Measurements from ENCODE around the gene VPS33A.
"Not testable (repeated sequence)": the region's sequence is repeated elsewhere in the genome, so short reads cannot be mapped to it uniquely, and the experiment has no call there.

The VPS33A gene

DNA sequence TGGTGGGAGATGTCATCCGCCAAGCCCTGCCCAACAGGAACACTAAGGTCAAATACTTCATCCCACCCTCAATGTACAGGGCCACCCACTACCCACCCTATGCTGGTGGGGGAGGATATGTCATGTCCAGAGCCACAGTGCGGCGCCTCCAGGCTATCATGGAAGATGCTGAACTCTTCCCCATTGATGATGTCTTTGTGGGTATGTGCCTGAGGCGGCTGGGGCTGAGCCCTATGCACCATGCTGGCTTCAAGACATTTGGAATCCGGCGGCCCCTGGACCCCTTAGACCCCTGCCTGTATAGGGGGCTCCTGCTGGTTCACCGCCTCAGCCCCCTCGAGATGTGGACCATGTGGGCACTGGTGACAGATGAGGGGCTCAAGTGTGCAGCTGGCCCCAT, 59.3 kb downstream of the VPS33A start:
- in situ Hi-C loops (cut with HindIII; ENCODE audit: low pct_unique_long_range_greater_than_20kb, low sequenced_read_pairs): no loop called here
- no peak for DNase-seq (ENCODE audit: low read depth in 1 of 2, low spot score in 1 of 2)
- TF ChIP-seq JUND (IDR thresholded peaks at IDR 0.05; ENCODE audit: low read depth): no peak

DNA sequence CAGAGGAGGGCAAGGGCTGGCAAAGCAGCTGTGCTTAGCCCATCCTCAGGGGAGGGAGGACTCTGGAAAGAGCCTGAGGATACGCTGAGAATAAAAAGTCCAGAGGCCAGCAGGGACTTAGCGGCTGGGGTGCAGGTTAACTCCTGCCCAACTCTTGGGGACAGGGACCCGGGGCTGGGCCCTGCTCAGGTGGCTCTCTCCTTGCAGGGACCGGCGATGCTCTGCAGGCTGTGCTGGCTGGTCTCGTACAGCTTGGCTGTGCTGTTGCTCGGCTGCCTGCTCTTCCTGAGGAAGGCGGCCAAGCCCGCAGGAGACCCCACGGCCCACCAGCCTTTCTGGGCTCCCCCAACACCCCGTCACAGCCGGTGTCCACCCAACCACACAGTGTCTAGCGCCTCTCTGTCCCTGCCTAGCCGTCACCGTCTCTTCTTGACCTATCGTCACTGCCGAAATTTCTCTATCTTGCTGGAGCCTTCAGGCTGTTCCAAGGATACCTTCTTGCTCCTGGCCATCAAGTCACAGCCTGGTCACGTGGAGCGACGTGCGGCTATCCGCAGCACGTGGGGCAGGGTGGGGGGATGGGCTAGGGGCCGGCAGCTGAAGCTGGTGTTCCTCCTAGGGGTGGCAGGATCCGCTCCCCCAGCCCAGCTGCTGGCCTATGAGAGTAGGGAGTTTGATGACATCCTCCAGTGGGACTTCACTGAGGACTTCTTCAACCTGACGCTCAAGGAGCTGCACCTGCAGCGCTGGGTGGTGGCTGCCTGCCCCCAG, 60.0 kb downstream of the VPS33A start:
- no peak for TF ChIP-seq JUND (IDR thresholded peaks at IDR 0.05; ENCODE audit: low read depth)
- peak in 1 of 2 experiments; percentile 30 for DNase-seq (ENCODE audit: low read depth in 1 of 2, low spot score in 1 of 2)
- in situ Hi-C loops (cut with HindIII; ENCODE audit: low pct_unique_long_range_greater_than_20kb, low sequenced_read_pairs): no loop called here

GRCh38 chr12:122205053-122205925, 61.0 kb downstream of the VPS33A start:
- no peak for DNase-seq (ENCODE audit: low read depth in 1 of 2, low spot score in 1 of 2)
- no peak for TF ChIP-seq JUND (IDR thresholded peaks at IDR 0.05; ENCODE audit: low read depth)
- in situ Hi-C loops (cut with HindIII; ENCODE audit: low pct_unique_long_range_greater_than_20kb, low sequenced_read_pairs): no loop called here

- no peak for DNase-seq (ENCODE audit: low read depth in 1 of 2, low spot score in 1 of 2)
- in situ Hi-C loops (cut with HindIII; ENCODE audit: low pct_unique_long_range_greater_than_20kb, low sequenced_read_pairs): no loop called here
- TF ChIP-seq JUND (IDR thresholded peaks at IDR 0.05; ENCODE audit: low read depth): no peak
Observed at GRCh38 chr12:122204167-122205052, 61.9 kb downstream of the VPS33A start.

GRCh38 chr12:122203301-122204166, 62.8 kb downstream of the VPS33A start, which contains the start of gene B3GNT4:
Gene B3GNT4, plus strand, starts transcription at chr12:122203709. Its CDS starts 910 bp downstream, at chr12:122204619.
- peak; percentile 87 to 93 for DNase-seq (ENCODE audit: low read depth in 1 of 2, low spot score in 1 of 2)
- TF ChIP-seq JUND (IDR thresholded peaks at IDR 0.05; ENCODE audit: low read depth): no peak
- in situ Hi-C loops (cut with HindIII; ENCODE audit: low pct_unique_long_range_greater_than_20kb, low sequenced_read_pairs): no loop called here

DNA sequence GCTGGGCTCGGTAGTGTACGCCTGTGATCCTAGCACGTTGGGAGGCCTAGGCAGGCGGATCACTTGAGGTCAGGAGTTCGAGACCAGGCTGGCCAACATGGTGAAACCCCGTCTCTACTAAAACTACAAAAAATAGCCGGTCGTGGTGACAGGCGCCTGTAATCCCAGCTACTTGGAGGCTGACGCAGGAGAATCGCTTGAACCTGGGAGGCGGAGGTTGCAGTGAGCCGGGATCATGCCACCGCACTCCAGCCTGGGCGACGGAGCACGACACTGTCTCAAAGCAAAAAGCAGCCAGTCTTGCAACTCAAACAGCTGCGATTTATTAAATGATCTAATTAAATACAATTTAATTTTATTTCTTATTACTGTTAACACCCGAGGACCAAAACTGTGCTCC, 63.5 kb downstream of the VPS33A start:
- in situ Hi-C loops (cut with HindIII; ENCODE audit: low pct_unique_long_range_greater_than_20kb, low sequenced_read_pairs); DNase-seq (ENCODE audit: low read depth in 1 of 2, low spot score in 1 of 2): not testable (repeated sequence)

- in situ Hi-C loops (cut with HindIII; ENCODE audit: low pct_unique_long_range_greater_than_20kb, low sequenced_read_pairs): no loop called here
- TF ChIP-seq JUND (IDR thresholded peaks at IDR 0.05; ENCODE audit: low read depth): no peak
Observed at GRCh38 chr12:122202017-122202416, 64.3 kb downstream of the VPS33A start.

DNA sequence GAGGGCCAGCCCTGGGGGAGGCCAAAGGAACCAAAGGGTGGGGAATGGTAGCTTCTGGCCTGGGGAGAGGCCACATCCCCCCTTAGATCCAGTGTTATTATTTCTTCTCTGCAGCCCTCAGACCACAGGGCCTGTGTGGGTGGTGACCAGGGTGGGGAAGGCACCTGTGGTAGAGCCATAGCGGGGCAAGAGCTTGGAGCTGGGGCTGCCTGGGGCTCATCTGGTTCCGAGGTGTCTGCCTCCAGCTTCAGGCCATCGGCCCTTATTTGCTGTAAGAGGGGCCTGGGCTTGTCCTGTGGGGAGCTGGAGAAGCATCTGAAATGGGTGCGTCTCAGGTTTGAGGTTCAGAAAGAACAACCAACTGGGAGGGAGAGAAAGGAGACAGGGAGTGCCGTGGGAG, 64.9 kb downstream of the VPS33A start:
- TF ChIP-seq JUND (IDR thresholded peaks at IDR 0.05; ENCODE audit: low read depth): no peak
- in situ Hi-C loops (cut with HindIII; ENCODE audit: low pct_unique_long_range_greater_than_20kb, low sequenced_read_pairs): no loop called here
- no peak for DNase-seq (ENCODE audit: low read depth in 1 of 2, low spot score in 1 of 2)

More at GRCh38 chr12:122202017-122202416, 64.3 kb downstream of the VPS33A start:
- no peak for DNase-seq (ENCODE audit: low read depth in 1 of 2, low spot score in 1 of 2)

- in situ Hi-C loops (cut with HindIII; ENCODE audit: low pct_unique_long_range_greater_than_20kb, low sequenced_read_pairs): no loop called here
- no peak for DNase-seq (ENCODE audit: low read depth in 1 of 2, low spot score in 1 of 2)
- TF ChIP-seq JUND (IDR thresholded peaks at IDR 0.05; ENCODE audit: low read depth): no peak
Observed at GRCh38 chr12:122200541-122201175, 65.6 kb downstream of the VPS33A start.

DNA sequence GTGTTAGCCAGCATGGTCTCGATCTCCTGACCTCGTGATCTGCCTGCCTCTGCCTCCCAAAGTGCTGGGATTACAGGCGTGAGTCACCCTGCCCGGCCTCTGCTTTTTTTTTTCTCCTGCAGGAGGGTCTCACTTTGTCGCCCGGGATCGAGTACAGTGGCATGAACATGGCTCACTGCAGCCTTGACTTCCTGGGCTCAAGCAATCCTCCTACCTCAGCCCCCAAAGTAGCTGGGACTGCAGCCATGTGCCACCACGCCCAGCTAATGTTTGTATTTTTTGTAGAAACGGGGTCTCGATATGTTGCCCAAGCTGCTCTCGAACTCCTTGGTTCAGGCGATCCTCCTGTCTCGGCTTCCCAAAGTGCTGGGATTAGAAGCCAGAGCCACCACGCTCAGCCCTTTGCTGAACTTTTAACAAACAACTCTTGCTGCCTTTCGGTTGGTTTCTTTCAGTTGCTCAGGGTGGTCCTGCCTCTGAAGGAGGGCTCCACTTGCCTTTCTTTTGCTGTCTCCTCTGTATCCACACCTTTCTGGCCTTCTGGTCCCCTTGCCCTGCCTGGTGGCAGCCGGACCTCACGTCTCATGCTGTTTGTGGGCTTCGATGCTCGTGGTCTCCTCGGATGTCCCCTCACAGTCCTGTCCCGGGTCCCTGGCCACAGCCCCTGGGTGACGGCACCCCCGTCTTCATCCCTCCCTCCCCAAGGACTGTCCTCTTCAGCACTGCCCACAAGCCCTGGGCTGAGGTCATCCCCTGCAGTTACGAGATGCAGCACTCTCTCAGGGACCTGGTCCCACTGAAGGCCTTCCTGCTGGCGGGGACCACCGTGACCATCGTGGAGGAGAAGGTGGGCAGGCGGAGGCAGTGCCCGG, 66.6 kb downstream of the VPS33A start:
- in situ Hi-C loops (cut with HindIII; ENCODE audit: low pct_unique_long_range_greater_than_20kb, low sequenced_read_pairs): no loop called here
- TF ChIP-seq JUND (IDR thresholded peaks at IDR 0.05; ENCODE audit: low read depth): no peak
- DNase-seq (ENCODE audit: low read depth in 1 of 2, low spot score in 1 of 2): no peak
